Measurements from ENCODE around the gene GPR22. TPM values are rescaled to one million over a fixed set of nuclear protein-coding genes. Genes with fewer than 3 reads are reported as not detected.

Gene GPR22
- total and polyA plus RNA-seq, 2 of the 8 experiments (the other 6 are each of a cell fraction or from before 2014, with no cell fraction given), result 0.02 TPM; not detected in 1

Small RNA genes lying within 50 kb of the gene (small RNA-seq; reads per million reads assigned to genes)
- gene AC002381.1 (ENCODE audit: insufficient read depth), result not detected

Other genes with a start within 250 kb of the GPR22 start
- gene COG5, start 93.9 kb downstream of the GPR22 start, total RNA-seq (2021; fragmentation: NEBNext Ultra II Directional; extraction: Animal tissue kit (Norgen Biotek cat#: 25700)), result 18.1 and 28.1 TPM in 2 replicates
- gene COG5, start 93.9 kb downstream of the GPR22 start, polyA plus RNA-seq (2011; rRNA removed), result 6.5 and 10.5 TPM in 2 replicates
- gene DUS4L, start 93.9 kb downstream of the GPR22 start, total RNA-seq (2021; fragmentation: NEBNext Ultra II Directional; extraction: Animal tissue kit (Norgen Biotek cat#: 25700)), result 11.1 and 11.5 TPM in 2 replicates
- gene DUS4L, start 93.9 kb downstream of the GPR22 start, polyA plus RNA-seq (2011; rRNA removed), result 4.6 and 6.1 TPM in 2 replicates
- 18.1 and 18.2 TPM in 2 replicates for gene BCAP29, start 110.2 kb downstream of the GPR22 start, total RNA-seq (2021; fragmentation: NEBNext Ultra II Directional; extraction: Animal tissue kit (Norgen Biotek cat#: 25700))
- 3.0 and 6.8 TPM in 2 replicates for gene BCAP29, start 110.2 kb downstream of the GPR22 start, polyA plus RNA-seq (2011; rRNA removed)
- gene SLC26A4, start 190.8 kb downstream of the GPR22 start, total RNA-seq (2021; fragmentation: NEBNext Ultra II Directional; extraction: Animal tissue kit (Norgen Biotek cat#: 25700)), result 0.35 TPM in 1 of 2 replicates, not detected in the other
- 0.11 TPM in 1 of 2 replicates, not detected in the other for gene SLC26A4, start 190.8 kb downstream of the GPR22 start, polyA plus RNA-seq (2011; rRNA removed)

Measured in H1 (cell line).